ENCODE measurements around the gene FRMD6.

The FRMD6 gene

GRCh38 chr14:51677266-51677665, 25.6 kb downstream of the FRMD6 start:
- Histone ChIP-seq H3K27ac (ENCODE audit: low read depth, low read length) (no peak overlapping the region), H3K9me3 (ENCODE audit: insufficient read depth, low read length) (no peaks in the 10 kb centered on the region), H4K20me1 (ENCODE audit: low read depth, low read length) (no peaks in the 10 kb centered on the region), H3F3A (ENCODE audit: insufficient read depth) (no peaks in the 10 kb centered on the region), H3K79me2 (ENCODE audit: insufficient read depth, low read length) (no peaks in the 10 kb centered on the region), H3K9me2 (replicated peaks; ENCODE audit: insufficient read depth, low read length) (no peaks in the 10 kb centered on the region), H3K36me3 (ENCODE audit: low read length) (no peaks in the 10 kb centered on the region), H3K27me3 (ENCODE audit: low read length) (no peaks in the 10 kb centered on the region), H3K4me2 (ENCODE audit: low read depth, low read length, poor library complexity, severe bottlenecking) (no peak overlapping the region), H3K9ac (ENCODE audit: low read length) (no peak overlapping the region), H2AFZ (ENCODE audit: low read depth, low read length, severe bottlenecking) (no peak overlapping the region), H3K4me3 (ENCODE audit: insufficient read depth, low read length, poor library complexity, severe bottlenecking) (no peak overlapping the region)
- TF ChIP-seq CTCF (IDR thresholded peaks at IDR 0.05; ENCODE audit: insufficient read depth, low read length, poor library complexity, severe bottlenecking) = no peak
- TF ChIP-seq EZH2phosphoT487 (conservative IDR thresholded peaks at IDR 0.05; ENCODE audit: low read length) = no peak

- H3F3A ChIP-seq (ENCODE audit: insufficient read depth) = no peaks in the 10 kb centered on the region
- H3K9me3 ChIP-seq (ENCODE audit: insufficient read depth, low read length) = no peaks in the 10 kb centered on the region
- H3K27ac ChIP-seq (ENCODE audit: low read depth, low read length) = no peak overlapping the region
- H3K36me3 ChIP-seq (ENCODE audit: low read length) = no peaks in the 10 kb centered on the region
- no peak overlapping the region for H3K4me3 ChIP-seq (ENCODE audit: insufficient read depth, low read length, poor library complexity, severe bottlenecking)
- no peak overlapping the region for H2AFZ ChIP-seq (ENCODE audit: low read depth, low read length, severe bottlenecking)
- H3K9ac ChIP-seq (ENCODE audit: low read length) = no peak overlapping the region
- no peak overlapping the region for H3K4me2 ChIP-seq (ENCODE audit: low read depth, low read length, poor library complexity, severe bottlenecking)
- TF ChIP-seq EZH2phosphoT487 (conservative IDR thresholded peaks at IDR 0.05; ENCODE audit: low read length) (no peak), CTCF (IDR thresholded peaks at IDR 0.05; ENCODE audit: insufficient read depth, low read length, poor library complexity, severe bottlenecking) (no peak)
- no peaks in the 10 kb centered on the region for H3K79me2 ChIP-seq (ENCODE audit: insufficient read depth, low read length)
- no peaks in the 10 kb centered on the region for H4K20me1 ChIP-seq (ENCODE audit: low read depth, low read length)
- no peaks in the 10 kb centered on the region for H3K9me2 ChIP-seq (replicated peaks; ENCODE audit: insufficient read depth, low read length)
- H3K27me3 ChIP-seq (ENCODE audit: low read length) = no peaks in the 10 kb centered on the region
Measured at GRCh38 chr14:51677738-51678137, 26.0 kb downstream of the FRMD6 start.

- Histone ChIP-seq H3K79me2 (ENCODE audit: insufficient read depth, low read length) (no peaks in the 10 kb centered on the region), H3K27ac (ENCODE audit: low read depth, low read length) (no peak overlapping the region)
Measured at GRCh38 chr14:51680031-51680430, 28.3 kb downstream of the FRMD6 start.

More at GRCh38 chr14:51680031-51680430, 28.3 kb downstream of the FRMD6 start:
- no peak overlapping the region for H3K9ac ChIP-seq (ENCODE audit: low read length)
- H3K9me3 ChIP-seq (ENCODE audit: insufficient read depth, low read length) = no peaks in the 10 kb centered on the region
- no peak for TF ChIP-seq CTCF (IDR thresholded peaks at IDR 0.05; ENCODE audit: insufficient read depth, low read length, poor library complexity, severe bottlenecking)
- TF ChIP-seq EZH2phosphoT487 (conservative IDR thresholded peaks at IDR 0.05; ENCODE audit: low read length) = no peak
- H3K4me2 ChIP-seq (ENCODE audit: low read depth, low read length, poor library complexity, severe bottlenecking) = no peak overlapping the region
- no peaks in the 10 kb centered on the region for H3K36me3 ChIP-seq (ENCODE audit: low read length)
- H4K20me1 ChIP-seq (ENCODE audit: low read depth, low read length) = no peaks in the 10 kb centered on the region
- H2AFZ ChIP-seq (ENCODE audit: low read depth, low read length, severe bottlenecking) = no peak overlapping the region
- H3K27me3 ChIP-seq (ENCODE audit: low read length) = no peaks in the 10 kb centered on the region
- H3F3A ChIP-seq (ENCODE audit: insufficient read depth) = no peaks in the 10 kb centered on the region
- H3K4me3 ChIP-seq (ENCODE audit: insufficient read depth, low read length, poor library complexity, severe bottlenecking) = no peak overlapping the region
- no peaks in the 10 kb centered on the region for H3K9me2 ChIP-seq (replicated peaks; ENCODE audit: insufficient read depth, low read length)
